Daoy (cell line): Measurements from ENCODE around the gene MAP3K2. TPM values are rescaled to one million over a fixed set of nuclear protein-coding genes. Genes with fewer than 3 reads are reported as not detected.

Source experiments
- DNase-seq: peaks from one replicate; pipeline ENCODE4 v3.0.0-alpha.2; 2015; ENCODE audit warnings: low read depth
- total RNA-seq: library from RNA; depleted of rRNA; stranded (reverse); fragments of >200 nt; shearing (Covaris generic); gene quantifications from 2 replicates; pipeline ENCODE4 v1.2.3, GENCODE V29; 2014

MAP3K2 gene
- total RNA-seq, 1 experiment from 2014 or later = 13.0 TPM

DNA sequence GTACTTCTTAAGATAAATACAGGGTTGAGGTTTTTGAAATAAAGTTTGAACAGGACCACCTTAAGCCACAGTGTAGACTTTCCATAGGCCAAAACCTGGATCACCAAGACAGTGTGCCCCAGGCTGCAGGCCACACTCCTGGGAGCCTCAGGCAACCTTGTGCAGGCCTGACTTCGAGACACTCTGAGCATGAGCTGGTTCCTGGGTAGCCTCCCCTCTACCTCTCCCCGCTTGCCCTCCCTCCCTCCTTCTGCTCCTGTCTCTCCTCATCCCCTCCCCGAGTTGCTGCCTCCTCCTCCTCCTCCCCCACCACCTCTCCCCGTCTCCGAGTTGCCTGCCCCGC lies 19.9 kb upstream of the MAP3K2 start:
- no peak for DNase-seq

DNA sequence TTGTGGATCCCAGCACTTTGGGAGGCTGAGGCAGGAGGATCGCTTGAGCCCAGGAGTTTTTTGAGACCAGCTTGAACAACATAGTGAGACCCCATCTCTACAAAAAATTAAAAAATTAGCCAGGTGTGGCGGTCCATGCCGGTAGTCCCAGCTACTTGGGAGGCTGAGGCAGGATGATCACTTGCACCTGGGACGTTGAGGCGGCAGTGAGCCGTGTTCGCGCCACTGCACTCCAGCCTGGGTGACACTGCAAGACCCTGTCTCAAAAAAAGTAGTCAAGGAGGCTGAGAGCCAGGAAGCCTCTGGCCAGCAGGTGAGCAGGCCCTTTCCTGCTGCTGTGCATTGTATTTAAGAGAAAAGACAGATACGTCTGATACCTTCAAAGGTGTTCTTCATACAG lies 19.3 kb upstream of the MAP3K2 start:
- DNase-seq = no peak

DNA sequence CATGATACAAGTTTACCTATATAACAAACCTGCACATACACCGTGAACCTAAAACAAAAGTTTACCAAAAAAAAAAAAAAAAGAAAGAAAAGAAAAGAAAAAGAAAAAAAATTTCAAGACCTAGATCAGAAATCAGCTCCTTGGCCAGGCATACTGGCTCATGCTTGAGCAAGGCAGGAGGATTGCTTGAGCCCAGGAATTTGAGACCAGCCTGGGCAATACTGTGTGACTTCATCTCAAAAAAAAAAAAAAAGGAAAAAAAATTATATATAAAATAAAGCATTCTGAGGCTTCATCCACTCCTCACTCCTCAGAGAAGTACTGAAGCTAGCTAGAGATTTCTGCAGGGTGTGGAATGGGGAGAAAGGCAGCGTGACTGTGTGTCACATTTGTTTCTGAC lies 18.7 kb upstream of the MAP3K2 start:
- DNase-seq = no peak

DNA sequence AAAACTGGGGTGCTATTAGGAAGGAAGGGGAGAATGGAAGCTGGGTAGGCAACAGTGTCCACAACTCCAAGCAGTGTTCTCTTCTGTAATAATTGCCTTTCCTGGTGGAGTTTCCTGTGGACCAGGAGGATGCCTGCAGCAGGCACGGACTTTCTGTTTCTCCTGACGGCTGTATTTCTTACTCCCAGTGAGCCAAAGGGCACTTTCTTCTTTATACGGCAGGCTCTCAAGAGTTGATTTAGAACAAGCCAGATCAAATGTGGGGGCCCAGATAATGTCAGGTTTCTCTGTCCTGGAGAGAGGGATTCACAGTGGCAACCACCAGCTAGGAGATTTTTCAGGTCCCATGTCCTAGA lies 17.5 kb upstream of the MAP3K2 start:
- DNase-seq = no peak

DNA sequence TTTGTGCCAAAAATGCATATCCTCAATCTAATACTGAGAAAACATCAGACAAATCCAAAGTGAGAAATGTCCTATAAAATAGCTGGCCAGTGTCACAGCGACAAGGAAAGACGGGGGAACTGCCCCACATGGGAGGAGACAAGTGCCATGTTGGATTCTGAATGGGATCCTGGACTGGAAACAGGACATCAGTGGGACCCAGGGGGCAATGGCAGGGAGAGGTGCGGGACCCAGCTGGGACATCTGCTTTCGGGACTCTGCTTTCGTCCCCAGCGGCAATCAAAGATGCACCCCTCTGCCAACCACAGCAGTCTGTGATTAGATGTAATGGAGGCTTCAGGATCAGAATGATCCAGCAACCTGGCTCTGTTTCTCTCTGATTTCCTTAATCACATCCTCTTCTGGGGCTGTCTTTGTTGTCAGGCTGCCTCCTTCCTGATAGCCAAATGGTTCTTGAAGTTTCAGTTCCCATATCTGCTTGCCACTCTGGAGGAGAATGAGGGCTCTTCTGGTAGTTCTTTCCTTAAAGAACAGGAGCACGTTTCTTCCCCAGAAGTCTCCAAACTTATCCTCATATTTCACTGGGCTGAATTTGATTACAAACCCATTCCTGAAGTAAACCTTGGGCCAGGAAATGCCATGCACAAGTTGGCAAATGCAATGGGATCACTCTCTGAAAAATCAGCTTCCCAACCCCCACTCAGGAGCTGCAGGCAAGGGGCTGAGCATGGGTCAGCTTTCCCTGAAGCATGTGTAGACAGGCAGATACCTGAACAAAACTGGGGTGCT lies 16.9 kb upstream of the MAP3K2 start:
- no peak for DNase-seq

DNA sequence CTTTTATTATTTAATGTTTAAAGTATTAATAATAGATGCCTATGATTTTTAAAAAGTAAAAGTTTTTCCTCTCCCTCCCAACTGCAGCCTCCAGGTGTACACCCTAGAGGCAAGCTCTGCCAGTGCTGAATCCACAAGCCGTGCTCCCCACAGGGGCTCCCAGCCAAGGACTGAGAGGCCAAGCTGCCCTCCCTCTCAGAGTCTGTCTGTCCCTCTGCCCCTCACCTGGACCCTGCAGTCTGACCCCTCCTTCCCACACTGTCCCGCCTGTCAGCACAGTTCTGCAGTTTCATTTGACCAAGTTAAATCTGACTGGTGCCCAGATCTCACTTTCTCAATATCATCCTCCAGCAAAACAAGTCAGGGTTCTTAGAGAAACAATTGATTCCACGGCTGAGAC lies 15.7 kb upstream of the MAP3K2 start:
- no peak for DNase-seq

DNA sequence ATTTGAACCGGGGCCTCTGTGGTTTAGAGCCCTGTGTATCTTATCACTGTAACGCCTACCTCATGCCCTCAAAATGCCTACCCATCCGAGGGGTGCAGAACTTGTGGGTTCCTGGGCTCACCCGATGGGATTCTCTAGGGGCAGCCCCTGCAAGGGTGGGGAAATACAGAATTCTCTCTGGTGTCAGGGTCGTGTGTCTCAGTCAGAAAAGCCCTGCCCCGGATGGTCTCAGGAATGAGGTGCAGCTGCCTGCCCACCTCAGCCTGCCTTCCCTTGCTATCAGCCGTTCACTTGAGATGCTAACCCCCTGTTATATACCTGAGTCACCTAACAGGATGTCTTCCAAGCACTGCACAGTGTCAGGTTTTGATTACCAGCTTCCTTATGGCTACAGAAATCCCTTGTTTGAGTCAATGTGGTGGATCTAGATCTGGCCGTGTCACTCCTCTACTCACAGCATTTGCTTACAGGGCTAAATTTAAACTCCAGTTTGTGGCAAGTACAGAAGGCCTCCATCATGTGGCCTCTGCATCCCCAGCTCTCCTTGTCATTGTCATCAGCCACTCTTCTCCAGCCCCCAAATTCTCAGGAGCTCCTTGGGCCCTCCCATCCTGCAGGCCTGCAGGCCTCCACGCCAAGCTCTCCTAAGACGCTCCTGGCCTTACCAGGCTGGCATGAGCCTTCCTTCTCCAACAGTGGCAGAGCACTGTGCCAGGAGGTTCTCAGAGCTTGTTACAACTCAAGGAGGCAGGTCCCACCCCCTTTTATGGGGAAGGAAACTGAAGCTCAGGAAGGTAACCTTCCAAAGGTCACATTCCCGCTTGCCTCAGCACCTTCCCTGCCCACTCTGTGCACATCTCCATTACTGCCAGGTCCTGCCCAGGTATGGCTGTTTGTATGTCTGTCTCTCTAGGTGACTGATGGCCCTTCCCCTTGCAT lies 14.3 kb upstream of the MAP3K2 start:
- peak; percentile 46 for DNase-seq

DNA sequence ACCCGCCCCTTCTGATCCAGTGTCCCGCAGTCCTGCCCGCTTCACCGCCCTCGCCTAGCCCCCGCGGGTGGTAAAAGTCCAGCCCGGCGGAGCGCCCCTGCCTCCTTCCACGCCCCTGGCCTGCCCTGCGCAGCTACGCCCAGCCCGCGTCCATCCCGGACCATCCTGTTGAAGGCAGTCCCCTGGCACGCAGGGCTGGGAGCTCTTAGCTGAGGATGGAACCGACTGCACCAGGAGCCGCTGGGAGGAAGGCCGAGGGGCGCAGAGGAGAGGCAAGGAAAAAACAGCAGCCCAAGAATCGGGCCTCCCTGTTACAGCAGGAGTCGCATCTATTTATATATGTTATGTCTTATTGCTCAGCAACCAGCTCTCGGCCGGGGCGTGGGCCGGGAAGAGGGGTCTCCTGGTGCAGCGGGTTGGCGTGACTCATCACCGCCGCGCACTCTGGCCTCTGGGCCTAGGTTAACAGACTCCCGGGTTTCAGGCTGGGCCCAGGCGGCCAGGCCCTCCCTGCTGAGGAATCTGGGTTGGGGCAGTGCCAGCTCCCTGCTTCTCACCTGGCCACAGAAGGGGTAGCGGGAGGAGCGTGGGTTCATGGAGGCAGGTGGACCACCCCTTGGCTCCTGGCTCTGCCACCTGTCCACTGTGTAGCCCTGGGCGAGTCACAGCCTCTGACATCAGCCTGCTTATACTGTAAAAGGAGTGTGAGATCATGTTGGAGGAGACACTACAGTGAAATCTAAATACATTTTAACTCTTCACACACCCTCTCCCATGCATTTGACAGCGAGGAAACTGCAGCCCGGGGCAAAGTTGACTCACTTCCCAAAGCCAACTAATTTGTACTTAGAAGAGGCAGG lies 13.4 kb upstream of the MAP3K2 start:
- peak; percentile 82 for DNase-seq

DNA sequence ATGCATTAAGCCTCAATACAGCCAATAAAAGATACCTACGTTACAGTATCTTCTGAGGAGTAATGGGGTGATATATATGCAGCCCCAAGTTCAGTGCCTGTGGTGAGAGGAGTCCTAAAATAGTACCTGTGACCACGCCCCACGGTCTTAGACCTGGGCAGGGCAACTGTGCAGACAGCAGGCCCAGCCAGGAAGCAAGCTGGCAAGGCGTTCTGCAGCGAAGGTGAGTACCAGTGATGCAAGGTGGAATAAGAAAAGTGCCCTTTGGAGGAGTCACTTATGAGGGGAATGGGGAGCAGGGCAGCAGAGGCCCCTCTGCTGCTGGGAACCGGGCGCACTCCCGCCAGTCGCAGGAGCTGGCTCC lies 12.7 kb upstream of the MAP3K2 start:
- DNase-seq = no peak

DNA sequence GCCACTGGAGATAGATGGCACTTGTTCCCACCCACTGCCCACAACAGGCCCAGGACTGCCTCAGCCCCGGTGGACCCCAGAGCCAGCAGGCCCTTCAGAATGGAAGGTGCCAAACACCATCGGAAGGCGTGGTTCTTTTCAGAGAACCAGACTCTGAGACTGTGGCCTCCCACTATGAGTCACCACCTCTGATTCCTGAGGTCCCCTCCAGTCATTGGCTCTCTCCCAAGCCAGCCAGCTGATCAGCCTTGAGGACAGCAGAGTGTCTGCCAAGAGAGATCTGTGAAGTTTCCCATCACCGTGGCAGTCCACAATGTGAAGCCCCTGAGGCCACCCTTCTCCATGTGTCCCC lies 10.4 kb upstream of the MAP3K2 start:
- peak; percentile 96 for DNase-seq

DNA sequence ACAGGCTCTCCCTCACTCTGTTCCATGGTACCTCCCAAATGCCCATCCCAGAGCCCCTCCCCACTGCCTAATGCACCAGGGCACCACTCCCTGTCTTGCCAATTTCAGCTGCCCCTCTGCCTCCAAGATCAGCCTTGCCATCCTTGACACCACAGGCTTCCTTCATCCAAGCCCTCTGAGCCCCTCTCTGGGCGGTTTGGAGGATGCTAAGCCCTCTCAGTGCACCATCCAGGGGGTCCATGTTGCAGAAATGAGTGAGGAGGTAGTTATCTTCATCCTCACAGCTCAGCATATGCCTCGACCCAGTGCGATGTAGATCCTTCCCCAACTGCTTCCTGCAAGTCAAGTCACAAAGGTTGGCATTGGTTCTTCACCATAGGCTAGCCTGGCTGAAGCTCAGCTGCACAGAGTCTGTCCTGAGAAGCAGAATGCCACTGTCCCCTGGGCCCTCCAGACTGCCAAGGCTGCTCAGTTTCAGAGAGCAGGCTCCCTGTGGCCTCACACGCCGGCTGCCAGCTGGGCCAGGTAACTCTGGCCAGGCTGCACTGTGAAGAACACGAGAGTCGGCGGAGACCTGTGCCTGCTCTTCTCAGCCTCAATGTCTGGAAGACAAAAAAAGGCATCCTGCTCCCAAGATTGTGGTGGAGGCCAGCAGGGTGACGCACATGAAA lies 9.9 kb upstream of the MAP3K2 start:
- DNase-seq = no peak

DNA sequence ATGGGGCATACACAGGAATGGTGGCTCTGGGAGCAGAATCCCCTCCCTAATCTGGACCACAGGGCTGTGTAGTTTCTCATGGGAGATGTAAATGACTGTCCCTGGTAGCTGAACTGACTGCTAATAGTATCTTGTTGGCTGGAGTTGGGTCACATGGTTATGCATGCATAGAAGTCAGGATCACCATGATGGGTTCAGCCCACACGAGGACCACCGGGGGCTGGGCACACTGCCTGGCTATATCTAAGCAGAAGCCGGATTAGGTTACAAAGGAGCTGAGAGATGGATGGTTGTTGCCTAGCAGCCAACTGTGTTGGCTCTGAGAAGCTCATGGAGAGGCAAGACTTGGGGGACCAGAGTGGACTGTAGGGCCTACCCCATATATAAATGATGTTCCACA lies 6.7 kb upstream of the MAP3K2 start:
- DNase-seq = no peak

DNA sequence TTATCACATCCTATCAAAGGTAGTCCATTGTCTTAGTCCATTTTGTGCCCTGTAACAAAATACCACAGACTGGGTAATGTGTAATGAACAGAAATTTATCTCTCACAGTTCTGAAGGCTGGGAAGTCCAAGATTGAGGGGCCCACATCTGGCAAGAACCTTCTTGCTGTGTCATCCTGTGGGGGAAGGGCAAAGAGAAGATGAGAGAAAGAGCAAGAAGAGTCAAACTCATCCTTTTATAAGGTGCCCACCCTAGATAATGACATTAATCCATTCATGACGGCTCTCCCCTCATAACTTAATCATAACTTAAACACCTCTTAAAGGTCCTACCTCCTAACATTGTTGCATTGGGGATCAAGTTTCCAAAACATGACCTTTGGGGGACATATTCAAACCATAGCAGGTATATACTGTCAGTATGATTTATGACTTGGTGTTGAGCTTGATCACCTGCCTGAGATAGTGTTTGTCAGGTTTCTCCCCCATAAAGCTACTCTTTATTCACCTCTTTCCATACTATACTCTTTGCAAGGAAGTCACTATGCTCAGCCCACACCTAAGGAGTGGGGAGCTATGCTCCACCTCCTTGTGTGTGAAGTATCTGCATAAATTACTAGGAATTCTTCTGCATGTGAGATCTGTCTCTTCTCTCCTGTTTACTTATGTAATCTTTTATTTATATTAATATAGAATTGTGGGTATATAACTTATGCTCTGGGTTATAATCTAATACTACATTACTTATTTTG lies 5.2 kb upstream of the MAP3K2 start:
- DNase-seq = no peak

DNA sequence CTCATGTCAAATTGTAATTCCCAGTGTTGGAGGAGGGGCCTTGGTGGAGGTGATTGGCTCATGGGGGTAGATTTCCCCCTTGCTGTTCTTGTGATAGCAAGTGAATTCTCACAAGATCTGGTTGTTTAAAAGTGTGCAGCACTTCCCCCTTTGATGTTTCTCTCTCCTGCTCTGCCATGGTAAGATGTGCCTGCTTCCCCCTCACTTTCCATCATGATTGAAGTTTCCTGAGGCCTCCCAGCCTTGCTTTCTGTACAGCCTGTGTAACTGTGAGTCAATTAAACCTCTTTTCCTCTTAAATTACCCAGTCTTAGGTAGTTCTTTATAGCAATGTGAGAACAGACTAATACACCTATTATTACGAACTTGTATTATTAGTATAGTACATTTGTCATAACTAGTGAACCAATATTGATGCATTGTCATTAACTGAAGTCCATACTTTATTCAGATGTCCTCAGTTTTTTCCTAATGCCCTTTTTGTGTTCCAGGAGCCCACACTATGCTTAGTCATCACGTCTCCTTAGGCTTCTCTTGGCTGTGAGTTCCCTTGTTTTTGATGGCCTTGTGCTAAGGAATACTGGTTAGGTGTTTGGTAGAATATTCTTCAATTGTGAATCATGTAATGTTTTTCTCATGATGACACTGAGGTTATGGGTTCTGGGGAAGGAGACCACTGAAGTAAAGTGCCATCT lies 4.5 kb upstream of the MAP3K2 start:
- DNase-seq = no peak

DNA sequence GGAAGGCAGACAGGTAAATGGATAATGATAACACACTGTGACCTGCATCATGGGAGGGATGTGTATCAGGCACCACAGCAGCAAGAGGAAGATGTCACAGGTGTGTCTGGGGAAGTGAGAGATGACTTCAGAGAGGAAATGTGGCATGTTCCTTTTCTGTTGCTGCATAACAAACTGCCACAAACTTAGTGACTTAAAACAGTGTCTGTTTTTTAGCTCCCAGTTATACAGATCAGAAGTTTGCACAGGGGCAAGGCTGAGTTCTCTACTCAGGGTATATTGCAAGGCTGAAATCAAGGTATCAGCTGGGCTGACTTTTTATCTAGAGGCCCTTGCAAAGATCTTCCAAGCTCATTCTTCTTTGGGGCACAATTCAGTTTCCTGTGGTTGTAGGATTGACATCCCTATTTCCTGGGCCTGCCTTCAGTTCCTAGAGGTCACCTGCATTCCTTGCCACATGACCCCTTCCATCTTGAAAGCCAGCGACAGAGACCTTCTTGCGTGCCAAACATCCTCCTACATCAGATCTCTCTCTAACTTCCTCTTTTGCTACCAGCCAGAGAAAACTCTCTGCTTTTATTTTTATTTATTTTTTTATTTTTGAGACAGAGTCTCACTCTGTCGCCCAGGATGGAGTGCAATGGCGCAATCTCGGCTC lies 2.1 kb upstream of the MAP3K2 start:
- DNase-seq = no peak

DNA sequence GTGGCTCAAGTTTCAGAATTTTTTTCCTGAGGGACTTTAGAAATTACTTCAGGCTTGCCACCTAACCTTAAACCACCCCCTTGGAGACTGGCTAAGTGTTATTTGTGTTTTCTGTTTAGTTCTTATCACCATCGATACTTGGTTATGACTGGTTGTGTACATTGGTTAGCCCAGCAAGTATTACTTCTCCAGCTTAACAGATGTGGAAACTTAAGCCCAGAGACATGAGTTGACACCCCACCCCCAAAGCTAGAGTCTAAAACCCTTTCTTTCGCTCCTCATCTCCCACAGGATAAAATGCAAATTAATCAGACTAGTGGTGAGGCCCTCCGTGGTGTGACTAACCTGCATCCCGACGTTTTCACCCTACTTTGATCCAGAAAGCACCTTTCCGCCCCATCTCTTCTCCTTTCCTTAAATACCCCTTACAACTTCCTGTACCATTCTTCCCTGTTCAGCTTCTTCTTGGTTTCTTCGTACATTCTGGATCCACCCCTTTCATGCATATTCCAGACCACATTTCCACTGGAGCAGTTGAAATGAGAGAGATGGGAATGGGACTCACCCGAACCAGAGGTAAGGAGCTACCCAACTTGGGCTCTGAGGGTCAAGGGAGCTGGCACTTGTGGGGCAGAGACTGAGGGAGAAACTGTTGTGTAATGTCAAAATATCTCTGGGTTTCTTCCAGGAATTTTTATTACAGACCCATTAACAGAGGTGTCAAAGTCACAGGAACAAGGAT lies 819 bp upstream of the MAP3K2 start:
- DNase-seq = peak; percentile 42

DNA sequence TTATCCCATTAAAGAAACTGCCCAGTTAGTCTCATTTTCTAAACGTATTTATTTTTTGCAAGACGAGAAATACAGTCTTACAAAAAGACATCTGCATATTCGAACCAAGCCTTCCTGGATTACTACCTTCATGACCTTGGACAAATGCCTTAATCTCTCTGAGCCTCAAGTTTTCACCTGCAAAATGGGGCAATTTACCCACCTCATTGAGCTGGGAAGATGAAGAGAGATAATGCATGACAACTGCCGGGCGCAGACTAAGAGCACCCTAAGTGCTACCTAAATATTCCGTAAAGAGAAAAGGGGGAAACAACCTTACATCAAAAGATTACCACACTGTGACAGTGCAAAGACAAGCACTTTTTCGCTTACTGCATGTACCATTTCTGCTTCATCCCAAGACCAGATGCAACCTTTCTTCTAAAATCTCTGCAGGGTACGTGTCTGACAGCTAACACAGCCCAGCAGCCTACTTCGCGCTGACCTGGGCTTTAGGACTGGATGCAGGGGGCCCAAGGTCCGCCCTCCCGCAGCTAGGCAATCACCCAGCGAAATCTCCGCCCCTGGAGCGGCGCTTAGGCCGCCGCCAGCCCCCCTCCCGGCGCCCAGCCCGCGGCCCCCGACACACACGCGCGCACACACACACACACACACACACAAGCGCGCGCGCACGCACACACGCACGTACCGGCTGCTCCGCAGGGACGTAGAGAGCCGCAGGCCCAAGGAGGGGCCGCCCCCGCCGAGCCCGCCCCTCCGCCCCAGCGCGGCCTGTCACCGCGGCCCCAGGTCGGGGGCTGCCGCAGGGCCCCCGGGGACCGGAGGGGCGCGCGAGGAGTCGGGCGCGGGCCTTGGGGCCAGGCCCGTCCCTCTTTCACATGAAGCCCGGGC lies 766 bp downstream of the MAP3K2 start:
- peak; percentile 87 for DNase-seq

DNA sequence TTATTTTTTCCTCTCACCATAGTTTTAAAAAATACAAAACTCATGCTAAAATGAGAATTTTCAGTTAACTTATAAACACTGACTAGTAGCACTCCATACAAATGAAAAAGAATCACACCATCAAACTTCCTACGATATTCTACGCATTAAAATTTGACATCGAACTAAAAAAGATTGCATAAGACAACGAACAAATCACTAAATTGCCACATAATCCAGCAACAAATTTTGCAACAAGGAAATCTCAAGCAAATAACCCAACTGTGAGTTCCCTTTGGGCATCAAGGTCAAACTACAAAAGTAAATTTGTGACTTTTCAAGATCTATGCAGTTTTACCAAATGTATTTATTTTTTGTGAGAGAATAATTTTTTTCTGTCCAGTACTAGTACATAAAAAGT lies 1.5 kb downstream of the MAP3K2 start:
- no peak for DNase-seq
